SHP77 treated with DMSO at 0.1 percent for 48 hours (cell line): ENCODE results near the gene PRKACA.
A peak's percentile ranks its signal among the peaks of the same experiment; 100 is the strongest.
"Not testable (repeated sequence)": the region's sequence is repeated elsewhere in the genome, so short reads cannot be mapped to it uniquely, and the experiment has no call there.

Experiments used
- DNase-seq: peaks from one replicate; lab custom pipeline; 2025; lab: John Stamatoyannopoulos, UW

PRKACA gene

DNA sequence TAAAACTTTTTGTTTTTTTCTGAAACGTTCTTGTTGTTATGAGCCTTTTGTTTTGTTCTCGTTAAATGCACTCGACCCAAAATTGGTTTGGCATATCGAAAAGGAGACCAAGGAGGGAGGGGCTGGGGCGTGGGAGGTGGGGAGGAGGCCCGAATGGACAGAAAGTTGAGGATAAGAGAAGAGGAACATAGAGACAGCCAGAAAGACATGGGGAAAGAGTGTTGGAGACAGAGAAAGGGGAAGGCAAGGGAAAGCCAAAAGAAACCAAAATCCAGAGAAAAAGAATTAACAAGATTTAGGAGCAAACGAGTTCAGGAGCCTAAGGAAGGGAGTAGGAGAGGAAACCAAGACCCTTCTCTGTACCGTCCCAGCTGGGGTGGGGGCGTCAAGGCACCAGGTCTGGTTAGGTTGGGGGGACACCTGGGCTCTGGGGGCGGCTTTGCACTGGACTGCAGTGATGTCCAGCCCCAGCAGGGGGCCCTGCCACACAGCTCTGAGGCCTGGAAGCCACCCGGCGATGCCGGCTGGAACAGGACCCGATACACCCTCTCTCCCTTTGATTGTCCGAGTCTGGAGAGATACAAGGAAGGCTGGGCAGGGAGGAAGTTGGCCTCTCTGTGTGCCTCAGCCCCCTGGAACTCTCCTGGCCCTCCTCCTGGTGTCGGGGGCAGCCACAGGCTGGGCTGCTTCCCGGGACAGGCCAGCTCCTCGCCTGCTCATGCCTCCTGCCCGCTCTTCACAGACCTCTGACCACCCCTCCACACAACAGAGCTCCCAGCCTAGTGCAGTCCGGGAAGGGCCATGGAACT, 30.4 kb upstream of the PRKACA start:
- no peak for DNase-seq

DNA sequence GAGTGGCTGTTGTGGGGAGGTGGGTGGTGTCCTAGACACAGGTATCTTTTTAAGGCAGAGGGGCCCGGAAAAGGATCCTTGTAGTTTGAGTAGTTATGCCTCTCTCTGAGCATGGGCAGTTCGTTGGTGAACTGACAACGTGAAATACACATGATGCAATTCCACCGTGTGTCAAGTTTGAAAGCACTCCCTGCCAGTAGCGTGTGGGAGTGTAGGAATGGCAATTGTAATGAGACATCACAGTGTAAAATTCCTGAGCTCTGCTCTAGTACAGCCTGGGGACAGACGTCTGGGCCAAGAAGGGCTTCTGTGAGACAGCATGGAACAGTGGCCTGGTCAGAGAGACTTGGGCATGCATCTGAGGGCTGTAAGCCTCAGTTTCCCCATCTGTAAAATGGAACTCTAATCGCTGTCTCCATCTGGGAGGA, 29.2 kb upstream of the PRKACA start:
- DNase-seq = no peak

DNA sequence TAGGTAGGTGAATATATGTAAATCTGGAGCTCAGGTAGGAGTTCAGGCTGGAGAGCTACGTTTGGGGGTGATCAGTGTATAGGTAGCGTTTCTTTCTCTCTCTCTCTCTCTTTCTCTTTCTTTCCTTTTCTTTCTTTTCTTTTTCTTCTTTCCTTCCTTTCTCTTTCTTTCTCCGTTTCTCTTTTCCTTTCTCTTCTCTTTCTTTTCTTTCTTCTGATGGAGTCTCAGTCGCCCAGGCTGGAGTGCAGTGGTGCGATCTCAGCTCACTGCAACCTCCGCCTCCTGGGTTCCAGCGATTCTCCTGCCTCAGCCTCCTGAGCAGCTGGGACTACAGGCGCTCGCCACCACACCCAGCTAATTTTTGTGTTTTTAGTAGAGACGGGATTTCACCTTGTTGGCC, 28.6 kb upstream of the PRKACA start:
- not testable (repeated sequence) for DNase-seq

DNA sequence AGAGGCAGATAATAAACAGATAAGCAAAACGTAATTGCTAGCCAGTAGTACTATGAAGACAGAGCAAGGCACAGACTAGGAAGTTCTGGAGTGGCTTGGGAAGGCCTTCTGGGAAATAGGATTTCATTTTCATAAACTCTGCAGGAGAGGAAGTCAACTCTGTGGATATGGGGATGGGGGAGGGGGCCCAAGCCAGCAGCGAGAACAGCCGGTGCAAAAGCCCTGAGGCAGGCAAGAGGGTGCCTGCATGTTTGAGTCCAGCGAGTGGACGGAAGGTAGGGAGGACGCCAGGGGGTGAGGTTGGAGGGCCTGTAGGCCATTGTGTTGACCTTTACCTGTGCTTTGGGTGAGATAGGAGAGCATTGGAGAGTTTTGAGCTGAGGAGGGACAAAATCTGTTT, 27.8 kb upstream of the PRKACA start:
- DNase-seq = no peak

DNA sequence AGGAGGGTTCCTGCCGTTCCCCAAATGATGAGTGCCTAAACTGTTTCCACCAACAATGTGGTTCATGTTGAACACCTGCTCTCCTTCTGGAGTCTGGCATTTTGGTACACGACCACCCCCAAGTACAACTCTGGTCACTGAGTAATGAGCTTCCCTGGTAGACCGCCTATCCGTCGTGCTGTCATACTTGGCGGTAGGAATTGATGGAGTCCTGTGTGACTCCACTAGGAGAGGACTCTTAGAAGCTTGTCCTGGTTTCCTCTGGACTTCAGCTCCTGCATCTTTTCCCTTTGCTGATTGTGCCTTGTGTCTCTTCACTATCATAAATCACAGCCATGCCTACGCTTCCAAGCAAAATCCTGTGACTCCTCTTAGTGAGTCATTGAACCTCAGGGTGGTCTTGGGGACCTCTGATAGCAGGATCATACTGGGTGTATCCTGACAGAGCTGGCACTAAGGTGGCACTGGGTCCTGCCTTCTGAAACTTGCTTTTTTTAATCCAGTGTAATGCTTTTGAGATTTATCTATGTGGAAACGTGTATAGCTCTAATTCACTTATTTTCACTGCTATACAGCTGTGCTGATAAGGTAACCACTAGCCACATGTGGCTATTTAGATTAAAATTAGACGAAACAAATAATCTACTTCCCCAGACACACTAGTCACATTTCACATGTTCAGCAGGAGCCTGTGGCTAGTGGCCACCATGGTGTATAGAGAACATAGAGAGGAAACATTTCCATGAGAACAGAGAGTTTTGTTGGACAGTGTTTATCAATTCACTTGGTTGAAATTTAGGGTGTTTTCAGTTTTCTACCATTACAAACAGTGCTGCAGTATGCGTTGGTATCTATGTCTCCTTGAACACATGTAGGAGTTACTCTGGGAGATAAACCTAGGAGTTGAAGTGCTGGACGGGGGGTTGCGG, 25.0 kb upstream of the PRKACA start:
- DNase-seq = no peak

DNA sequence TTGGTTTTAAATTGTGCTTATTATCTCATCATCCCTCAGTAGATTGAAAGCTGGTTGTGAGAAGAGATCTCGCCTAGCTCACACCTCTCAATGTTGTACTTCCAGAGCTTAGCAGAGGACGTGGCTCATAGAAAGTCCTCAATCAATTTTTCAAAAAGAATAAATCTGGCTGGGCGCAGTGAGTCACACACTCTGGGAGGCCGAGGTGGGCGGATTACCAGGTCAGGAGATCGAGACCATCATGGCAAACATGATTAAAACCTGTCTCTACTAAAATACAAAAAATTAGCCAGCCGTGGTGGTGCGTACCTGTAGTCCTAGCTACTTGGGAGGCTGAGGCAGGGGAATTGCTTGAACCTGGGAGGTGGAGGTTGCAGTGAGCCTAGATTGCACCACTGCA, 23.5 kb upstream of the PRKACA start:
- no peak for DNase-seq

DNA sequence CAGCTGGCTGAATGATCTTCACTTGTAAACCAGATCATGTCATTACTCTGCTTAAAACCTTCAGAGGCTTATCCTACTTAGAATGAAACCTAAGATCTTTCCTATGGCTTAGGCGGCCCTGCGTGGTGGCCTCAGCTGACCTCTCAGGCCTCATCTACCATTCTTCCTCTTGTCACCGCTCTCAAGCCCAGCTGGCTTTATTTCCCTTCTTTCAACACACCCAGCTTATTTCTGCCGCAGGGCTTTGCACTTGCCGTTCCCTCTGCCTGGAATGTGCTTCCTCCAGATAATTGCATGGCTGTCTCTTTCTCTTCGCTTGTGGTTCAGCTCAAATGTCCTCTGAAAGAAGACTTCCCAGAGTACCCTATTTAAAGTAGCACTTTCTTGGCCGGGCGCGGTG, 22.4 kb upstream of the PRKACA start:
- DNase-seq = no peak

DNA sequence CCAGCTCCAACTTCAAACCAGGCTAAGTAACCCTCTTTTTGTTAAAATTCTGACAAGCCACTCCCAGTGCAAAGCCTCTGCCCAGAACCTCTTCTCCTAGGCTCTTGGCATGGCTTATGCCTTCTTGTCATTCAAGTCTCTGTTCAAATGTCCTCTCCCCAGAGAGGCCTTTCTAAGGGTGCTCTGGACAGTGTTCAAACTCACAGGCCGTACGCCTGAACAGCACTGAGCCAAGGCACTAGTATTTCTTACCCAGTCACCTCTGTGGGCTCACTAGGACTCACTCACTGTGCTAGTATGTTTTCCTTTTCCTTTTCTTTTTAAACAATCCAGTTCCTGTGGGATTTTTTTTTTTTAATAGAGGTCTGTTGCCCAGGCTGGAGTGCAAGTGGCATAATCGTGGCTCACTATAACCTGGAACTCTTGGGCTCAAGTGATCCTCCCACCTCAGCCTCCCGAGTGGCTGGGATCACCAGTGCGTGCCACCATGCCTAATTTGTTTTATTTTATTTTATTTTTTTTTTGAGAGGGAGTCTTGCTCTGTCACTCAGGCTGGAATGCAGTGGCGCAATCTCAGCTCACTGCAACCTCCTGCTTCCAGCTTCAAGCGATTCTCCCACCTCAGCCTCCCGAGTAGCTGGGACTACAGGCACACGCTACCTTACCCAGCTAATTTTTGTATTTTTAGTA, 21.2 kb upstream of the PRKACA start:
- DNase-seq = no peak

DNA sequence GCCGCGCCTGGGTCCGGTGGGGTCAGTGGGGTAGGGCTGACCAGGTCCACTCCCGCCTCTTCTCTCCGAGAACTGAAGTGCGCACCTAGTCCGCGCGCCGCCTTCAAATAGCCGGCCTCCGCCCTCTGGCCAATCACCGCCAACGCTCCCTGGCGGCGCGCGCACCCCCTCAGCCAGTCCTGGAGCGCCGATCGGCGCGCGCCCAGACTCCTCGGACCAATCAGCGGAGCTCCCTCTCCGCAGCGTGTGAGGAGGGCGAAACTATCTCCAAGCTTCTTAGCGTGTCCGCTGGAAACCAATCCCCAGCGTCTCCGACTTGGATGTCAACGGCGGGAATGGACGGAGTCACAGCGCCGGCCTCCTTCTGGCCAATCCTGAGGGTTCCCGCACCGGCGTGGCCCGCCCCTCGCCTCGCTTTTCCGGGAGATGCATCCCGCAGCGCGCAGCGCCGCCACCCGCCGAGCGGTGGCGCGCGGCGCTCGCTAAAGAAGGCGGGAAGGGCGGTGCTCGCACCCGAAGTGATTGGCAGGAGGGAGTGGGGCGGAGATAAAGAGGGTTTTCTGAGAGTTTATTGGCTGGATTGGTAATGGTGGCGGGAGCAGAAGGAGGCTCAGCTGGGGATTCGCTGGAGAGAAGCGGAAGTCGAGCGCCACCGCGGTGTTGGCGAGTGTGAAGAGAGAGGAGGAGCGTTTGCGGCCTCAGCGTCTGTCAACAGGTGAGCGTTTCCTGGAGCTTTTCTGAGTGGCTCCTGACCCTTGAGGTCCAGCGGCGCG, 19.1 kb upstream of the PRKACA start, which contains the start of gene ASF1B:
ASF1B (minus strand) TSS at position 81 of the 773 bp plus-strand sequence. CDS start 133 bp downstream, outside the sequence.
- peak; percentile 100 for DNase-seq

DNA sequence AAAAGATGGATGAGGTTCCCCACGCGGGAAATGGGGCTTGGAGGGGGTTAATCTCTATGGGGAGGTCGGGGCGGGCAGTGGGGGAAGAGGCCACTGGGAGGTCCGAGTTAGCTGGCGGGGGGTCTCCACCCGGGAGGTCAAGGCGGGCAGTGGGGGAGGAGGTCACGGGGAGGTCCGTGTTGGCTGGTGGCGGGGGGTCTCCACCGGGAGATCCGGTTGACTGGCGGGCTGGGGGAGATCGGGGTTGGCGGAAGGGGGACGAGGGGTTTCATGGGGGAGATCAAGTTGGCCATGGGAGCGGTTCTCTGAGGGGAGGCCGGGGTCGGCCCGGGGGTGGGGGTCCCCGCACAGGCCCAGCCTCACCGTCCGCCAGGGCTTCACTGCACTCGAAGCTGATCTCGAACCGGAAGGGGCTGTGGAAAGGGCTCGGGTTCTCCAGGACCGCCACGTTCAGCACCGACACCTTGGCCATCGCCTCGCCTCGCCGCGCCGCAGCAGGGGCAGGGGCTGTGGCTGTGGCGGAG, 18.5 kb upstream of the PRKACA start:
- no peak for DNase-seq

DNA sequence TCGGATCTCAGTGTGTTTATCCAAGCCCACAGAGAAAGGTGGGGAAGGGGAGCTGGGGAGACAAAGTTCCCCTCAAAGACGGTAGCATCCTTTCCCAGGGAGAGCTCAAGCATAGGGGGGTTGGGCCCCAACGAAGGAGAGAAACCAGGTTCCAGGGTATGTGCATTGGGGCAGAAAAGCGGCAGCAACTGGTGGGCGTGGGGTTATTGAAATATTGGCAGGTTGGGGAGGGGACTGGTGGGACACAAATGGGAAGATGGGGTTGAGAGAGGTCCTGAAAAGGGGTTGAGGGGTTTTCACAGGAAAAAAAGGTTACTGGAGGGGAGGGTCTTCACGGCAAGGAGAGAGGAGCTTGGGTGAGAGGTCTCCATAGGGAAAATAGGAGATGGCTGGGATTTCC, 17.8 kb upstream of the PRKACA start:
- no peak for DNase-seq

DNA sequence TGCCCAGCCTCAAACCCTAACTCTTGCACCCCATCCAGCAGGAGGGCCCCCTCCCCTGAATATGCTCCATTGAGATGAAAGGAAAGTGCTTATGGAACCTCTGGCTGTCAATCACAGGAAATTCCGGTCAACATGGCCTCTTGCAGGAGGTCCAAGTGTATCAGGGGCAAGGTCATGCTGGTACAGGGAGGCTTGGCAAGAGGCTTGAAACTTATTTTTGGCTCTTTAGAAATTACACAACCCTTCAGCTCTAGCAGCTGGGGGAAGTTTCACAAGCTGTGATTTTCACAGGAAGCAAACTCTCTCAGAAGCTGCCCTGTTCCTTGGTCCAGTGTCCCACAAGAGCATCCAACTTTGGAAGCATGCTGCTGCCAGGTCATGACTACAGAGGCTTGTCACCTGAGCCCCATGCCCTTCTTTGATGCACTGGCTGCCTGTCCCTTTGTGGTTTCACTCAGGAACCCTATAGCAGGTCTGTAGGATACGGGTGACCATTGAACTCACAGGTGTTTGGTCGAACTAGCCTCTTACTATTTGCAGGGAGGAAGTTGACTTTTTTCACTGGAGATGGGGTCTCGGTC, 10.5 kb upstream of the PRKACA start:
- DNase-seq = no peak

DNA sequence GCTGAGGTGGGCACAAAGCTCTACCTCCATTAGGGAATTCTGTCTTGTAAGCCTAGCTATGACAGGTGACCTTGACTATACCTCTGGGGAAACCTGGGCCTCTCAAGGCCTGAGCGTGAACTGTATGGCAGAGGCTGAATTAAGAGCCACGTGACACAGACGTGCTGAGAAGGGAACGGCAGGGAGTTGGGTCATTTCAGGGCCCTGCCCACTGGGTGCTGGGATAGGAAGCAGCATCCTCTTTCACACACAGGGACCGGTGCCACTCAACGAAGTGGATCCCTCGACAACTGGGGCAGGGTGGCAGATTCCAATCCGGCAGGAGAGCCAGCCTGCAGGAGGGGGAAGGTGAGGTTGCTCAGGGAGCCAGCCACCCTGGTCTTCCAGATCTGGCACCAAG, 9.6 kb upstream of the PRKACA start:
- no peak for DNase-seq

DNA sequence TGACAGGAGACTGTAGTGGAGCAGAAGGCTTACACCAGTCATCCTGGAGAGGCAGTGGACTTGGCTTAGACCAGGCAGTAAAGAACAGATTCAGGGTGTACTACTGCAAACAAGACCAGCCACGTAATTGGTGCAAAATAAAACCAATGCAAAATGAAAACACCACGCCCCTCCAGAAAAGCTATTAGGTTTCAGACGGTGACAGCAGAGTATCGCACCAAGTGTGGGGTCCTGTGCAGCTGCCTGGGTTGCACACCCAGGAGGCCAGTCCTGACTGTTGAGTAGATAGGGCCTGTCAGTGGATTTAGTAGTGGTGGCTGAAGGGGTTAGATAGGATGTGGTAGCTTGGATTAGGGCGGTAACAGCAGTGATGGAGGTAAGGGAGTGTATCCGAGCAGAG, 5.4 kb upstream of the PRKACA start:
- no peak for DNase-seq

DNA sequence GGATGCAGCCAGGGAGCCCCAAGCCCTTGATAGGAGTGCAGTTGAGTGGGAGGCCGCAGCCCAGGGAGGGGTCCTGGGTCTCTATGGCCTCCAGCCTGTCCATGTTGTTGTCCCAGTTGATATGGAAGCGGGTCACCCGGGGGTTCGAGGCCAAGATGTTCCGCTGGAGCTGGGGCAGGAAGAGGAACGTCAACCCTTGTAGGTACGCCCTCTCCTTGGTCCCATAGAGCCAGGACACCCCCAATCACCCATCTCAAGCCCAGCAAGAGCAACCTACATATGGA, 2.9 kb upstream of the PRKACA start:
- DNase-seq = no peak

DNA sequence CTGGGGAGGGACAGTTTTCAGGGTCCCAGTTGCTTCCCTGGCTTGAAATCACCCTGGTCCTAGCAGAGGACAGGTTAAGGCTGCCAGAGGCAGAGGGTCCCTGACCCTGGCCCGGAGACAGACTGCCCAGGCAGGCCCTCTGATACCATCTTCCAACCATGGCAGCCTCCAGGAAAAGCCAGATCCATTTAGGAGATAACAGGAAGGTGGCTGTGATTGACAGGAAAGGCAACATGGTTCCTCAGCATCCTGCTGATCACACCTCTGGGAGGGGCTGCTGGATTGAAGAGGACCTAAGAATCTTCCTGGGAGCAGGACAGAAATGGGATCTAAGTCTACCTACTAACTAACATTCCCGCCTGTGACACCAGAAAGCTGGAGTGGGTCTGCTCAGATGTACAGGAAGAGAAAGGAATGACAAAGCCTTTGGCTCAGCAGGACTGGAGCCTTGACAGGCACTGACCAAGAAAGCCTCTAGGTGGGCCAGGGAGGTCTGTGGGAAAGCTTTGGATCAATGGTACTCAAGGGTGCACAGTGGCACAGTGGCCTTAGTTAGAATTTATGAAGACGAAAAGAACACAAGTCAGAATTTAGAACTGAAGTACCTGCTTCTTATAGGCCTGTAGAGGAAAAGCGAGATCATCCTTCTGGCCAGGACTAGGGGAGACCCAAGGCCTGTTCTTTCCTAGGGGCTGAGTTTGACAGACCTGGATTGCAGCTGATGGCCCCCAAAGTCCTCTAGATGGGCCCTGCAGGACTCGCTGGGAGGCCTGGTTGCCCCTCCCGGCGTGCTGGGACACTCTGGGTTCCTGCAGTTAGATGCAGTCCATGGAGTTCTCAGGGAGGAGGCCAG, 2.3 kb upstream of the PRKACA start:
- DNase-seq = no peak

DNA sequence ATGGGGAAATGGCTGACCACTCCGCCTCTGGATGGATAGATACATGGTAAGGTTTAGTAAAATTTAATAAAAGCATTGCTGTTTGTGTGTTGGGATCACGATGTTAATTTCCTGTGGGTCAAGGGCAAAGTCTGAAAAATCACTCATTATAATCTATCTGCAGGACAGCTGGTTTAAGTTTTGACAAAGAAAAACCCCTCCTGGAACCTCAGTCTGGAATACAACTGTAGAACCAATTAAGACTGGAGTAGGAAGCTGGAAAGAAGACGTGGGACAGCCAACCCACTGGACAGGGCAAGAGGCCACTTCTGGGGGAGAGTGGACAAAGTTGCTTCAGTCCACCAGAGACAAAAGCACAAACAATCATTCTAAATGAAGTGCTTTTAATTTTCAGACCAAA, 1.6 kb upstream of the PRKACA start:
- DNase-seq = no peak

DNA sequence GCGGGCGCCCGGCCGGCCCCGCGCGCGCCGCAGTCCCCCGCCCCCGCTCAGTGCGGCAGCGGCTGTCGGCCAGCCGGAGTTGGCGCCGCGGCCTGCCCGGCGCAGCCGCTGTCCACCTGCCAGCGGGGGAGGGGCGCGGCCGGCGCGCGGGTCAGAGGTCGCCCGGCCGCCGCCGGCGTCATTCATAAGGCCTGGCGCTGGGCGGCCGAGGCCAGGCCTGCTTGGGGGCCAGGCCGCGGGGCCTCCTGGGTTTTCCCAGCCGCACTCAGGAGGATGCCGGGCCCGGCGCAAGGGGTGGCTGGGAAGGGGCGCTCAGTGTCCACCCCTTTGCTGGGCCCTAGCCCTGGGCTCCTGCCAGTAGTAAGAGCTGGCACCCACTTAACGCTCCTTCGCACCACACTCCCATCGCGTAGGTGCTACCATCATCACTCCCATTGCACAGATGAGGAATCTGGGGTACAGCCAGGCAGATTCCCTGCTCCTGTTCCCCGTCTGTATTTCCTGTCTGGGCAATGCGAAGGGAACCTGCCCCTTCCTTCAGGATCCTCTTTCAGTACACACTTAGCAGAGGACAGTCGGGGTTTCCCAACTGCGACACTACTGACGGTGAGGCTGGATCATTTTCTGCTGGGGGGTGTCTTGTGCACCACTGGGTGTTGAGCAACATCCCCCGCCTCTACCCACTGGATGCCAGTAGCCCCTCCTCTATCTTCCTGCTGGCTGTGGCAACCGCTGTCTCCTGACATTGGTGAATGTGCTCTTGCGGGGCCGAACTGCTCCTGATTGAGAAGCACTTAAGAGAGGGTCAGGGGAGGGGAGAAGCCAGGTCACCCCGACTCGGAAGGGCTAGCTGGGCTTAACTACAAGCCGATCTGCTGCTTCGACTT, 846 bp upstream of the PRKACA start:
- peak; percentile 52 for DNase-seq

DNA sequence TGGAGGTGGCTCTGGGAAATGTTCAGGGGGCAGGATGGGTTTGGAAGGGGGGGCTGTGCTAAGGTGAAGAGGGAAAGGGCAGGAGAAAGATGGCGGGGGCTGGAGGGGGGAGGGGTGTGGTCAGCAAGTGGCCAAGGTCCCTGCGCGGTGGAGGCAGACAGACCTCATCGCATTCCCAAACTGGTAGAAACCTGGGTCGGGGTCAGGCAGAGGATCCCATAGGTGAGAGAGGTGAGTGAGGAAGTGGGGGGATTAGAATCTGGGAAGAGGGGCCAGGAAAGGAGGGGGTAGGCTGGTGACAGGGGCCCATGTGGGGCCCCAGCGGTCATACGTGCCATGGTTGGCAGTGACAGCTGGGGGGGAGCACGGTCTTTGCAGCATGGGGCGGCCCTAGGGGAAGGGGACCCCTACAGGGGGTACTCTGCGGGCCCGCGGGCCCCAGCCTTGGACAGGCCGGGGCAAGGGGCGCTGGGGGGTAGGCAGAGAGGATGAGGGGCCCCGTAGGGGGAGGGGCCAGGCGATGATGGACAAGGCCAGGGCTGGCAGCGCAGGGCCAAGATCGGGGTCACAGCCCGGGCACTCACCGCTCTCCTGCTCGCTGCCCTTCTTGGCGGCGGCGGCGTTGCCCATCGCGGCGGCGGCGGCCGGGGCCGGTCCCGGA, 514 bp downstream of the PRKACA start:
- DNase-seq = no peak
